Raji (cell line): Measurements from ENCODE around the gene EXTL2.

Experiments used
- POLR2A ChIP-seq: IDR thresholded peaks from 2 replicates; pipeline ENCODE4 v1.6.1; 2011; ENCODE audit warnings: low read depth, low read length, control low read depth; ENCODE audit not compliant: insufficient read depth

The EXTL2 gene

GRCh38 chr1:100894603-100895539 lies at the start of gene EXTL2:
Gene EXTL2, minus strand, starts transcription at chr1:100894842. Its CDS starts 6,085 bp downstream, at chr1:100888757.
- peak; percentile 59 for TF ChIP-seq POLR2A

GRCh38 chr1:100943533-100943932 lies 48.9 kb upstream of the EXTL2 start:
- TF ChIP-seq POLR2A: no peak

- no peak for TF ChIP-seq POLR2A
These were observed 47.8 kb upstream of the EXTL2 start for GRCh38 chr1:100942304-100943046.

GRCh38 chr1:100941580-100942216 lies 47.1 kb upstream of the EXTL2 start:
- no peak for TF ChIP-seq POLR2A

- TF ChIP-seq POLR2A: no peak
These were observed 46.5 kb upstream of the EXTL2 start for GRCh38 chr1:100941098-100941527.

GRCh38 chr1:100936194-100936967 lies 41.7 kb upstream of the EXTL2 start:
- TF ChIP-seq POLR2A: no peak

GRCh38 chr1:100931716-100932115 lies 37.1 kb upstream of the EXTL2 start:
- TF ChIP-seq POLR2A: no peak

- no peak for TF ChIP-seq POLR2A
These were observed 35.9 kb upstream of the EXTL2 start for GRCh38 chr1:100930494-100930893.

GRCh38 chr1:100928128-100928527 lies 33.5 kb upstream of the EXTL2 start:
- TF ChIP-seq POLR2A: no peak

- TF ChIP-seq POLR2A: no peak
These were observed 32.6 kb upstream of the EXTL2 start for GRCh38 chr1:100927276-100927675.

- no peak for TF ChIP-seq POLR2A
These were observed 31.6 kb upstream of the EXTL2 start for GRCh38 chr1:100926240-100926639.

- no peak for TF ChIP-seq POLR2A
These were observed 30.3 kb upstream of the EXTL2 start for GRCh38 chr1:100924991-100925390.

- TF ChIP-seq POLR2A: no peak
These were observed 29.6 kb upstream of the EXTL2 start for GRCh38 chr1:100924212-100924611.

- TF ChIP-seq POLR2A: no peak
These were observed 26.6 kb upstream of the EXTL2 start for GRCh38 chr1:100921110-100921706.
